DOHH2 (cell line): ENCODE measurements around the gene CYP21A2.

ENCODE experiments used
- H3F3A ChIP-seq: fragments of 200-600 bp; sonication (generic), shearing (Covaris generic); 2 replicates; pipeline ENCODE4 v1.6.0; 2016; ENCODE audit warnings: antibody characterized with exemption, mild to moderate bottlenecking; ENCODE audit not compliant: control insufficient read depth, insufficient read depth
- H3K27ac ChIP-seq: fragments of 200-600 bp; sonication (generic); 2 replicates; pipeline ENCODE4 v1.5.1; 2014; ENCODE audit warnings: low read depth, mild to moderate bottlenecking, low read length, moderate library complexity
- H3K27me3 ChIP-seq: fragments of 200-600 bp; sonication (generic); 2 replicates; pipeline ENCODE4 v1.6.1; 2014; ENCODE audit warnings: mild to moderate bottlenecking, low read length, mixed read lengths; ENCODE audit not compliant: control insufficient read depth
- H3K36me3 ChIP-seq: fragments of 200-600 bp; sonication (generic); 2 replicates; pipeline ENCODE4 v1.6.1; 2014; ENCODE audit warnings: mild to moderate bottlenecking, low read length, moderate library complexity, mixed read lengths; ENCODE audit not compliant: control insufficient read depth
- H3K4me1 ChIP-seq: fragments of 200-600 bp; sonication (generic); 2 replicates; pipeline ENCODE4 v1.6.1; 2014; ENCODE audit warnings: mild to moderate bottlenecking, low read length, mixed read lengths; ENCODE audit not compliant: control insufficient read depth
- H3K4me2 ChIP-seq: fragments of 200-600 bp; sonication (generic); 2 replicates; pipeline ENCODE4 v1.6.0; 2014; ENCODE audit warnings: mild to moderate bottlenecking, low read length, moderate library complexity
- H3K4me3 ChIP-seq: fragments of 200-600 bp; sonication (generic); 2 replicates; pipeline ENCODE4 v1.5.1; 2014; ENCODE audit warnings: mild to moderate bottlenecking, low read length, mixed read lengths
- H3K79me2 ChIP-seq: fragments of 200-600 bp; sonication (generic); 2 replicates; pipeline ENCODE4 v1.6.1; 2014; ENCODE audit warnings: mild to moderate bottlenecking, low read length, mixed read lengths; ENCODE audit not compliant: control insufficient read depth
- H3K9me2 ChIP-seq: fragments of 200-600 bp; sonication (generic); replicated peaks from 2 replicates; pipeline ENCODE4 v1.6.1; 2014; ENCODE audit warnings: mild to moderate bottlenecking, low read length, mixed read lengths; ENCODE audit not compliant: control insufficient read depth
- H3K9me3 ChIP-seq: fragments of 200-600 bp; sonication (generic); 2 replicates; pipeline ENCODE4 v1.6.1; 2014; ENCODE audit warnings: antibody characterized with exemption, low read length, mixed read lengths; ENCODE audit not compliant: control insufficient read depth, insufficient read depth
- H4K20me1 ChIP-seq: fragments of 200-600 bp; sonication (generic); 2 replicates; pipeline ENCODE4 v1.6.0; 2014; ENCODE audit warnings: low read depth, mild to moderate bottlenecking, antibody characterized with exemption, low read length, moderate library complexity; ENCODE audit not compliant: control insufficient read depth, insufficient read depth
- CTCF ChIP-seq: fragments of 200-600 bp; sonication (generic); IDR thresholded peaks from one replicate; pipeline ENCODE4 v1.5.1; 2014; ENCODE audit warnings: antibody characterized with exemption, mild to moderate bottlenecking, low read depth, low read length; ENCODE audit not compliant: poor library complexity, severe bottlenecking
- EZH2phosphoT487 ChIP-seq: fragments of 200-600 bp; sonication (generic); IDR thresholded peaks from 2 replicates; pipeline ENCODE4 v1.6.1; 2017; ENCODE audit warnings: borderline replicate concordance, mild to moderate bottlenecking, antibody characterized with exemption, low read length, moderate library complexity, mixed read lengths

CYP21A2 gene

DNA sequence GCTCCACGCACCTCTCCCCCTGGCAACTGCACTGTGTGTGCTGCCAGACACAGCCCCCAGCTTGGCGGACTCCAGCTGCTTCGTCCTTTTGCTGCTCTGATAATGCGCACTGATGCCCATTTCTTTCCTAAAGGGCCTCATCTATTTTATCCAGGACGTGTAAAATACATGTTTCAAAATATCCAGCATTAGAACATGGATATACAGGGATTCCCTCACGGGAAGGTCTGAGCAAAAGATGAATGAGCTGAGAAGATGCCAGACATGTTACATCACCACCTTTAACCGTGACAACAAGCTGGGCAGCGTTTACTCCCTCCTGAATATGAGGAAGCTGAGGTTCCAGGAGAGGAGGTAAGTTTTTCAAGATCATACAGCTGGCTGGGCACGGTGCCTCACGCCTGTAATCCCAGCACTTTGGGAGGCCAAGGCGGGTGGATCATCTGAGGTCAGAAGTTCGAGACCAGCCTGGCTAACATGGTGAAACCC is 38.1 kb downstream of the CYP21A2 start:
- H3K9me3 ChIP-seq: no peaks in the 10 kb centered on the region
- H3K79me2 ChIP-seq: no peaks in the 10 kb centered on the region
- peaks cover 2% of the 10 kb centered on the region; the same call in 1 of the 2 replicates for H3K27me3 ChIP-seq
- no peaks in the 10 kb centered on the region for H3K4me1 ChIP-seq
- H4K20me1 ChIP-seq: no peaks in the 10 kb centered on the region
- H3K27ac ChIP-seq: no peak overlapping the region
- H3F3A ChIP-seq: no peaks in the 10 kb centered on the region
- H3K9me2 ChIP-seq: no peaks in the 10 kb centered on the region
- H3K4me2 ChIP-seq: no peak overlapping the region
- H3K36me3 ChIP-seq: no peaks in the 10 kb centered on the region
- no peak for TF ChIP-seq CTCF
- no peak for TF ChIP-seq EZH2phosphoT487
- no peak overlapping the region for H3K4me3 ChIP-seq

GRCh38 chr6:32079566-32080290 is 41.5 kb downstream of the CYP21A2 start:
- no peak overlapping the region for H3K4me3 ChIP-seq
- no peaks in the 10 kb centered on the region for H3K9me3 ChIP-seq
- H3F3A ChIP-seq: no peaks in the 10 kb centered on the region
- TF ChIP-seq CTCF (no peak), EZH2phosphoT487 (no peak)
- no peak overlapping the region for H3K4me2 ChIP-seq
- H4K20me1 ChIP-seq: no peaks in the 10 kb centered on the region
- no peaks in the 10 kb centered on the region for H3K9me2 ChIP-seq
- peaks cover 2% of the 10 kb centered on the region; the same call in 1 of the 2 replicates for H3K27me3 ChIP-seq
- no peak overlapping the region for H3K27ac ChIP-seq
- no peaks in the 10 kb centered on the region for H3K4me1 ChIP-seq
- no peaks in the 10 kb centered on the region for H3K36me3 ChIP-seq
- H3K79me2 ChIP-seq: no peaks in the 10 kb centered on the region

GRCh38 chr6:32081168-32081990 is 43.2 kb downstream of the CYP21A2 start:
- Histone ChIP-seq H3K4me1 (no peaks in the 10 kb centered on the region), H3K27me3 (no peaks in the 10 kb centered on the region), H3K36me3 (no peaks in the 10 kb centered on the region), H3K9me3 (no peaks in the 10 kb centered on the region), H3K79me2 (no peaks in the 10 kb centered on the region), H3K4me2 (no peak overlapping the region), H3K4me3 (no peak overlapping the region), H3K9me2 (no peaks in the 10 kb centered on the region), H3F3A (no peaks in the 10 kb centered on the region), H4K20me1 (no peaks in the 10 kb centered on the region), H3K27ac (no peak overlapping the region)
- TF ChIP-seq CTCF (no peak), EZH2phosphoT487 (no peak)
